ENCODE results near the gene PHOX2A. TPM values are rescaled to one million over a fixed set of nuclear protein-coding genes. Genes with fewer than 3 reads are reported as not detected.

PHOX2A gene
- polyA plus RNA-seq, 1 experiment, result not detected

GRCh38 chr11:72259490-72259889 is 15.5 kb upstream of the PHOX2A start:
- POLR2A ChIA-PET, result no interaction called here
- Histone ChIP-seq H3K36me3 (ENCODE audit: control insufficient read depth, insufficient read depth, low read length) (no peaks in the 10 kb centered on the region), H3K27me3 (ENCODE audit: control insufficient read depth, insufficient read depth, low read length) (peaks cover 11% of the 10 kb centered on the region), H3K4me3 (ENCODE audit: low read depth, low read length) (no peak overlapping the region)
- TF ChIP-seq, protein P1, sequence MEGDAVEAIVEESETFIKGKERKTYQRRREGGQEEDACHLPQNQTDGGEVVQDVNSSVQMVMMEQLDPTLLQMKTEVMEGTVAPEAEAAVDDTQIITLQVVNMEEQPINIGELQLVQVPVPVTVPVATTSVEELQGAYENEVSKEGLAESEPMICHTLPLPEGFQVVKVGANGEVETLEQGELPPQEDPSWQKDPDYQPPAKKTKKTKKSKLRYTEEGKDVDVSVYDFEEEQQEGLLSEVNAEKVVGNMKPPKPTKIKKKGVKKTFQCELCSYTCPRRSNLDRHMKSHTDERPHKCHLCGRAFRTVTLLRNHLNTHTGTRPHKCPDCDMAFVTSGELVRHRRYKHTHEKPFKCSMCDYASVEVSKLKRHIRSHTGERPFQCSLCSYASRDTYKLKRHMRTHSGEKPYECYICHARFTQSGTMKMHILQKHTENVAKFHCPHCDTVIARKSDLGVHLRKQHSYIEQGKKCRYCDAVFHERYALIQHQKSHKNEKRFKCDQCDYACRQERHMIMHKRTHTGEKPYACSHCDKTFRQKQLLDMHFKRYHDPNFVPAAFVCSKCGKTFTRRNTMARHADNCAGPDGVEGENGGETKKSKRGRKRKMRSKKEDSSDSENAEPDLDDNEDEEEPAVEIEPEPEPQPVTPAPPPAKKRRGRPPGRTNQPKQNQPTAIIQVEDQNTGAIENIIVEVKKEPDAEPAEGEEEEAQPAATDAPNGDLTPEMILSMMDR (IDR thresholded peaks at IDR 0.05; ENCODE audit: insufficient read depth, low read depth, low read length), result no peak
- CTCF ChIA-PET, result interaction anchor here (0.6 kb wide), 1 partner anchor 244 kb away, joined by 3 read pairs; no protein-coding TSS in a partner anchor
- DNase-seq (ENCODE audit: low read depth), result no peak

DNA sequence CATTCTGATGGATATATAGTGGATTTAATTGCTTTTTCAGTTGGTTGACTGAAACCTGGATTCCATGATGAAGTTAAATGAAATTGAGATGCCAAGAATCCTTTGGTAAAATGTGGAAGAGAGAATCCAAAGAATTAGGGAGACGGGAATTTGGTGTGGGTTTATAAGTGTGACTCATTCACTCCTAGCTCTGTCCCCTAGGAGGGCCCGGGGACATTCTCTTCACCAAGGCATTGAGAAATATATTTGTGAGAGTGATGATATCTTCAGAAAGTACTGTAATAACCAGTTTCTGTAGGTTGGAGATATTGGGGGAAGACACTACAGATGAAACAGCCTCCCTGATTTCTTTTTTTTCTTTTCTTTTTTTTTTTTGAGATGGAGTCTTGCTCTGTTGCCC is 13.6 kb upstream of the PHOX2A start:
- Histone ChIP-seq H3K27me3 (ENCODE audit: control insufficient read depth, insufficient read depth, low read length) (peaks cover 18% of the 10 kb centered on the region), H3K36me3 (ENCODE audit: control insufficient read depth, insufficient read depth, low read length) (no peaks in the 10 kb centered on the region), H3K4me3 (ENCODE audit: low read depth, low read length) (no peak overlapping the region)
- TF ChIP-seq, protein P1 (IDR thresholded peaks at IDR 0.05; ENCODE audit: insufficient read depth, low read depth, low read length), result no peak
- peak; percentile 33 for DNase-seq (ENCODE audit: low read depth)
- ChIA-PET CTCF (interaction anchor here (1.3 kb wide), 1 partner anchor 150 kb away, joined by 3 read pairs; no protein-coding TSS in a partner anchor), POLR2A (no interaction called here)

GRCh38 chr11:72254299-72254993 is 10.5 kb upstream of the PHOX2A start:
- no peak for DNase-seq (ENCODE audit: low read depth)
- CTCF ChIA-PET, result interaction anchor here (0.9 to 1.6 kb wide), 3 partner anchors 9 to 160 kb away, joined by 3 read pairs; no protein-coding TSS in a partner anchor
- Histone ChIP-seq H3K36me3 (ENCODE audit: control insufficient read depth, insufficient read depth, low read length) (no peaks in the 10 kb centered on the region), H3K27me3 (ENCODE audit: control insufficient read depth, insufficient read depth, low read length) (peaks cover 20% of the 10 kb centered on the region), H3K4me3 (ENCODE audit: low read depth, low read length) (no peak overlapping the region)
- POLR2A ChIA-PET, result no interaction called here
- TF ChIP-seq, protein P1 (IDR thresholded peaks at IDR 0.05; ENCODE audit: insufficient read depth, low read depth, low read length), result no peak

GRCh38 chr11:72253392-72253791 is 9.4 kb upstream of the PHOX2A start:
- peaks cover 23% of the 10 kb centered on the region for H3K27me3 ChIP-seq (ENCODE audit: control insufficient read depth, insufficient read depth, low read length)
- ChIA-PET POLR2A (no interaction called here), CTCF (interaction anchor here (0.7 kb wide), 1 partner anchor 55 kb away, joined by 3 read pairs; no protein-coding TSS in a partner anchor)
- H3K4me3 ChIP-seq (ENCODE audit: low read depth, low read length), result no peak overlapping the region
- DNase-seq (ENCODE audit: low read depth), result no peak
- H3K36me3 ChIP-seq (ENCODE audit: control insufficient read depth, insufficient read depth, low read length), result no peaks in the 10 kb centered on the region
- TF ChIP-seq, protein P1 (IDR thresholded peaks at IDR 0.05; ENCODE audit: insufficient read depth, low read depth, low read length), result no peak

GRCh38 chr11:72251614-72252013 is 7.6 kb upstream of the PHOX2A start:
- no peak for DNase-seq (ENCODE audit: low read depth)
- Histone ChIP-seq H3K4me3 (ENCODE audit: low read depth, low read length) (no peak overlapping the region), H3K27me3 (ENCODE audit: control insufficient read depth, insufficient read depth, low read length) (peaks cover 28% of the 10 kb centered on the region), H3K36me3 (ENCODE audit: control insufficient read depth, insufficient read depth, low read length) (no peaks in the 10 kb centered on the region)
- CTCF ChIA-PET, result no interaction called here
- POLR2A ChIA-PET, result no interaction called here
- TF ChIP-seq, protein P1 (IDR thresholded peaks at IDR 0.05; ENCODE audit: insufficient read depth, low read depth, low read length), result no peak
